WERI-Rb-1 (cell line): ENCODE data around the gene RANBP17.

Source experiments
- DNase-seq: peaks from one replicate; pipeline ENCODE4 v3.0.0-alpha.2; 2020
- H3K27ac ChIP-seq: fragments of 250-450 bp; sonication (Bioruptor Pico); 2 replicates; pipeline ENCODE4 v1.5.1; 2020; ENCODE audit warnings: mild to moderate bottlenecking, moderate library complexity
- H3K27me3 ChIP-seq: fragments of 250-450 bp; sonication (Bioruptor Pico); 2 replicates; pipeline ENCODE4 v1.5.1; 2021; ENCODE audit warnings: mild to moderate bottlenecking, low read depth, moderate library complexity; ENCODE audit not compliant: insufficient read depth, severe bottlenecking
- H3K36me3 ChIP-seq: fragments of 250-450 bp; sonication (Bioruptor Pico); 2 replicates; pipeline ENCODE4 v1.5.1; 2020; ENCODE audit warnings: mild to moderate bottlenecking, moderate library complexity
- H3K4me3 ChIP-seq: 2 replicates; pipeline ENCODE4 v1.5.1; 2011; ENCODE audit warnings: low read depth, mild to moderate bottlenecking, control low read depth, low read length
- H3K9me3 ChIP-seq: fragments of 250-450 bp; sonication (Bioruptor Pico); 2 replicates; pipeline ENCODE4 v1.5.1; 2021; ENCODE audit warnings: mild to moderate bottlenecking, moderate library complexity; ENCODE audit not compliant: severe bottlenecking
- TF ChIP-seq, protein P1 (sequence below): IDR thresholded peaks from 2 replicates; pipeline ENCODE4 v1.5.1; 2011; ENCODE audit warnings: low read depth, mild to moderate bottlenecking, control low read depth, inconsistent platforms, low read length

The RANBP17 gene

DNA sequence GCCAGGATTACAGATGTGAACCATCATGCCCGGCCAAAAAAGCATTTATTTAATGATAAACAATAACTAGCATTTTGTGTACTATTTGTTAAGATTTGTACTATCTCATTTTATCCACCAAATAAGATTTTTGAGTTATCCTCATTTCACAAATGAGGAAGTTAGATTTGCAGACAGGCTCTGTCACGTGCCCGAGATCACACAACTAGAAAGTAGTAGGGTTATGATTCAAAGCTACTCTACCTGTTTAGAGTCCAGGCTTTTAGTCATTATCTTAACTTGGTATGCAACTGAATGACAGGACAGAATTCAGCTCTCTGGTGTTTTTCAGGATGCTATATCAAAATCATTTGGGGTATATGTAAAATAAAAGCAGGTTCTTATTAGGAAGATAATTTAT is 20.5 kb downstream of the RANBP17 start:
- no peaks in the 10 kb centered on the region; the same call in none of the 2 replicates for H3K36me3 ChIP-seq
- H3K27ac ChIP-seq: no peak overlapping the region
- H3K27me3 ChIP-seq: no peaks in the 10 kb centered on the region
- TF ChIP-seq, protein P1, sequence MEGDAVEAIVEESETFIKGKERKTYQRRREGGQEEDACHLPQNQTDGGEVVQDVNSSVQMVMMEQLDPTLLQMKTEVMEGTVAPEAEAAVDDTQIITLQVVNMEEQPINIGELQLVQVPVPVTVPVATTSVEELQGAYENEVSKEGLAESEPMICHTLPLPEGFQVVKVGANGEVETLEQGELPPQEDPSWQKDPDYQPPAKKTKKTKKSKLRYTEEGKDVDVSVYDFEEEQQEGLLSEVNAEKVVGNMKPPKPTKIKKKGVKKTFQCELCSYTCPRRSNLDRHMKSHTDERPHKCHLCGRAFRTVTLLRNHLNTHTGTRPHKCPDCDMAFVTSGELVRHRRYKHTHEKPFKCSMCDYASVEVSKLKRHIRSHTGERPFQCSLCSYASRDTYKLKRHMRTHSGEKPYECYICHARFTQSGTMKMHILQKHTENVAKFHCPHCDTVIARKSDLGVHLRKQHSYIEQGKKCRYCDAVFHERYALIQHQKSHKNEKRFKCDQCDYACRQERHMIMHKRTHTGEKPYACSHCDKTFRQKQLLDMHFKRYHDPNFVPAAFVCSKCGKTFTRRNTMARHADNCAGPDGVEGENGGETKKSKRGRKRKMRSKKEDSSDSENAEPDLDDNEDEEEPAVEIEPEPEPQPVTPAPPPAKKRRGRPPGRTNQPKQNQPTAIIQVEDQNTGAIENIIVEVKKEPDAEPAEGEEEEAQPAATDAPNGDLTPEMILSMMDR: no peak
- DNase-seq: no peak
- no peaks in the 10 kb centered on the region for H3K9me3 ChIP-seq
- no peak overlapping the region for H3K4me3 ChIP-seq

DNA sequence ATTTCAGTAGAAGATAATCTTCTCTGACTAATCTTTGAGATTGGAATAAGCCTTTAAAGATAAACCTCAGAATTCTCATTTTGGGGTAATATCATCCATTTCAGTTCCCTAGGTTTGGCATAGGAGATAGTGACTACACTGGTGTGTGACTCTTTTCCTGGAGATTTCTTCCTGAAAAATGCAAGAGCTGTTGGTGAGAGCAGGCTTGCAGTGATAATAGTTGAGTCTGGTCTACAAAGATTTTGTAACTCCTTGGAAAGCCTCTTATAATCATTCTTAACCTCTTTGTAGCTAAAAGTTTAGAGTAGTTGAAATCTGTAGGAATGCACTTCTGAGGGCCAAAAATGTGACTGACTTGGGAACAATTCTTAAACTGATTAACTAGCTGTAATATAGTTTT is 23.4 kb downstream of the RANBP17 start:
- H3K27me3 ChIP-seq: no peaks in the 10 kb centered on the region
- no peaks in the 10 kb centered on the region for H3K9me3 ChIP-seq
- H3K27ac ChIP-seq: no peak overlapping the region
- TF ChIP-seq, protein P1: no peak
- no peak overlapping the region for H3K4me3 ChIP-seq
- DNase-seq: no peak
- H3K36me3 ChIP-seq: no peaks in the 10 kb centered on the region; the same call in none of the 2 replicates

DNA sequence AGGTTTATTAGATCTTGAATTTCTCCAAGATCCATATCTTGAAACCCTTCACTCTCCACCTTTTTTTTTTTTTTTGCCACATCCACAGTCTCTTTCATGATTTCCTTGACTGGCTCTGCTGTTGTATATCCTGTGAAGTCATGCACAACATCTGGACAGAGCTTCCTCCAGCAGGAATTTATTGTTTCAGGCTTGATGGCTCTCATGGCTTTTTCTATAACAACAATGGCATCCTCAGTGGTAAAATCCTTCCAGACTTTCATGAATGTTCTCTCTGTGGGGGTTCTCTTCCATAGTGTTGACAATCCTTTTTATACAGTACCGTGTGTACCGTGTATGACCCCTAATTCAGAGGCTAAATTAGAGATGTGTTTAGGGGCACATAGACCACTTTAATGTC is 24.0 kb downstream of the RANBP17 start:
- DNase-seq: no peak
- no peak overlapping the region for H3K4me3 ChIP-seq
- TF ChIP-seq, protein P1: no peak
- no peaks in the 10 kb centered on the region; the same call in none of the 2 replicates for H3K36me3 ChIP-seq
- no peaks in the 10 kb centered on the region for H3K9me3 ChIP-seq
- H3K27ac ChIP-seq: no peak overlapping the region
- H3K27me3 ChIP-seq: no peaks in the 10 kb centered on the region

DNA sequence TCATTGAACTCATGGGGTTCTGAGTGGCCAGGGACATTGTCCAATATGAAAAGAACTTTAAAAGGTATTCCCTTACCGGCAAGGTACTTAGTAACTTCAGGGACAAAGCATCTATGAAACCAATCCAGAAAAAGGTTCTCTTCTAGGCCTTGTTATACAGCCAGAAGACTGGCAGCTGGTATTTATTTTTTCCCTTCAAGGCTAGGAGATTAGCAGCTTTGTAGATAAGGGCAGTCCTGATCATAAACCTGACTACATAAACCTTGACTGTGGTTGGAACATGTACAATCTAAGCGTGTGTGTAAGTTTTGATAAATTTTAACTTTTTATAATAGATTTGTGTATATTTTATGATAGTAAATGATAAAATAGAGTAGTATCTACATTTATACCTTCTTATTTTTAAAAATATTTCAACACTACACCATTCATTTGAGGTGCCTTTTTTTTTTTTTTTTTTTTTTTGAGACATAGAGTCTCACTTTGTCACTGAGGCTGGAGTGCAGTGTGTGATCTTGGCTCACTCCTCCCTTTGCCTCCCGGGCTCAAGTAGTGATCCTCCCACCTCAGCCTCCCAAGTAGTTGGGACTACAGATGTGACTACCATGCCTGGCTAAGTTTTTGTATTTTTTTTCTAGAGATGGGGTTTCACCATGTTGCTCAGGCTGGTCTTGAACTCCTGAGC is 24.5 kb downstream of the RANBP17 start:
- no peaks in the 10 kb centered on the region for H3K27me3 ChIP-seq
- TF ChIP-seq, protein P1: no peak

DNA sequence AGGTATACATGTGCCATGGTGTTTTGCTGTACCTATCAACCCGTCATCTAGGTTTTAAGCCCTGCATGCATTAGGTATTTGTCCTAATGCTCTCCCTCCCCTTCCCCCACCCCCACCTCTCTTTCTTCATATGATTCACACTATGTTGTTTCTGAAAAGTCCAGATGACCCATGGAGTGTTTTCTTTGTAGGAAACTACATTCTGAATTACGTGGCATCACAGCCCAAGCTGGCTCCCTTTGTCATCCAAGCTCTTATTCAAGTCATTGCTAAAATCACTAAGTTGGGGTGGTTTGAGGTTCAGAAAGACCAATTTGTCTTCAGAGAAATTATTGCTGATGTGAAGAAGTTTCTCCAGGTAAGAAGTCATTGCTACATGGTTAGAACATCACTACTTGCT is 30.4 kb downstream of the RANBP17 start:
- Histone ChIP-seq H3K9me3 (no peaks in the 10 kb centered on the region), H3K36me3 (no peaks in the 10 kb centered on the region), H3K4me3 (no peak overlapping the region), H3K27ac (no peak overlapping the region), H3K27me3 (no peaks in the 10 kb centered on the region)
- no peak for DNase-seq
- TF ChIP-seq, protein P1: no peak

More for the DNA sequence above, 24.5 kb downstream of the RANBP17 start:
- Histone ChIP-seq H3K4me3 (no peak overlapping the region), H3K36me3 (no peaks in the 10 kb centered on the region; the same call in none of the 2 replicates), H3K27ac (no peak overlapping the region), H3K9me3 (no peaks in the 10 kb centered on the region)
- no peak for DNase-seq

DNA sequence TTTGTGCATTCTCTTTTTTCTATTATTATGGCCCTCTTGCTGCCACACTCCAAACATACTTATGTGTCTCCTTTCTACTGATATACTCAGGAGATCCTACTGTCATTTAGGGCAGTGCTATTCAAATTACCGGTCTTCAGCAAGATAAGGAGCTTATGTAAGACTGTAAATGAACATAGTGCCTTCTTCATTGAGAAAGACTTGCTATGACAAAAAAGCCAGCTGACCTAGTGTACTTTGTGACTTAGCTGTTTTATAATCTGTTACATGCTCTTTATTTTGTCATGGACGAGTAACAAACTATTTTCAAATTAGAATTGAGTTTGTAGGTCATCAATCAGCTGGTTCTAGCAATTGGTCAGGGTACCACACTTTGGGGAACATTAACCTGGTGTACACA is 32.8 kb downstream of the RANBP17 start:
- no peak overlapping the region for H3K4me3 ChIP-seq
- TF ChIP-seq, protein P1: no peak
- no peaks in the 10 kb centered on the region for H3K36me3 ChIP-seq
- H3K9me3 ChIP-seq: no peaks in the 10 kb centered on the region
- DNase-seq: no peak
- no peaks in the 10 kb centered on the region for H3K27me3 ChIP-seq
- H3K27ac ChIP-seq: no peak overlapping the region
